NCI-H69 (cell line): ENCODE data around the gene BICDL2.
A peak's percentile ranks its signal among the peaks of the same experiment; 100 is the strongest.

Experiments
- DNase-seq: peaks from one replicate; lab custom pipeline; 2025; lab: John Stamatoyannopoulos, UW

BICDL2 gene

DNA sequence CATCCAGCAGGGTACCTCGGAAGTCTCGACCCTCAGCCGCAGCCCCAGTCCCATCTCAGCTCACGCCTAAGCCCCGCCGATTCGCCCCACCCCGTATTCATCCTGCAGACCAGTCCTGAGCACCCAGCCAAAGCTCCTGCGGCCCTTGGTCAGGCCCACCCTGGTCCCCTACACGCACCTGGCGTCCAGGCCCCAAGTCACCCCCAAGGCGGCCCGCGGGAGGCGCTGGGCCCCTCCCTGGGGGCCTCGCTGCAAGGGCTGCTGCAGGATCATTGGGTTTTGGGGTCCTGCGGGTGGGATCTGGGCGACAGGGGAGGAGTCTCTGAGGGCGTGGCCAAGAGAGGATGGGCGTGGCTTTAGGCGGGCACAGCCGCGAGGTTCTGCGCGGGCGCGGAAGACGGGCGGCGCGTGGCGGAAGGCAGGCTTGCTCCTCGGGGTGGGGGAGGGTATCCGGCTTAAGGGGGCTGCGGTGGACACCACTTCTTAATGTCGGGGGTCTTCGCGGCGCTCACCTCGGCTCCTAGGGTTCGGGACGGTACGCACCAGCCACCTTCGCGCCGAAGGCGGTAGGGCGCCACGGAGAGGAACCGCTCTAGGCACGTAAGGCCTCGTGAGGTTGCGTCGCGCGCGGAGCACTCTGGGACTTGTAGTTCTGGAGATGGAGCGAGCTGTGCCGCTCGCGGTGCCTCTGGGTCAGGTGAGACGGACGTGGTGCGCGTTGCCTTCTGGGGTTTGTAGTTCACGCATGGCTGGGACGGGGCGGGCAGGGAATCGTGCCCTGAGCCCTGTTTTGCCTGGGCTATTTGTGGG is 12.9 kb downstream of the BICDL2 start, which contains the start of the genes HCFC1R1 and THOC6:
Gene HCFC1R1, minus strand, starts transcription at position 274 of the 810 bp plus-strand sequence. Its CDS starts 1 bp downstream, at position 273.
Gene THOC6, plus strand, starts transcription at position 367 of the 810 bp plus-strand sequence. Its CDS starts 292 bp downstream, at position 659.
- peak; percentile 99 for DNase-seq

- peak; percentile 77 for DNase-seq
These were observed 13.4 kb downstream of the BICDL2 start for GRCh38 chr16:3023415-3023668.

DNA sequence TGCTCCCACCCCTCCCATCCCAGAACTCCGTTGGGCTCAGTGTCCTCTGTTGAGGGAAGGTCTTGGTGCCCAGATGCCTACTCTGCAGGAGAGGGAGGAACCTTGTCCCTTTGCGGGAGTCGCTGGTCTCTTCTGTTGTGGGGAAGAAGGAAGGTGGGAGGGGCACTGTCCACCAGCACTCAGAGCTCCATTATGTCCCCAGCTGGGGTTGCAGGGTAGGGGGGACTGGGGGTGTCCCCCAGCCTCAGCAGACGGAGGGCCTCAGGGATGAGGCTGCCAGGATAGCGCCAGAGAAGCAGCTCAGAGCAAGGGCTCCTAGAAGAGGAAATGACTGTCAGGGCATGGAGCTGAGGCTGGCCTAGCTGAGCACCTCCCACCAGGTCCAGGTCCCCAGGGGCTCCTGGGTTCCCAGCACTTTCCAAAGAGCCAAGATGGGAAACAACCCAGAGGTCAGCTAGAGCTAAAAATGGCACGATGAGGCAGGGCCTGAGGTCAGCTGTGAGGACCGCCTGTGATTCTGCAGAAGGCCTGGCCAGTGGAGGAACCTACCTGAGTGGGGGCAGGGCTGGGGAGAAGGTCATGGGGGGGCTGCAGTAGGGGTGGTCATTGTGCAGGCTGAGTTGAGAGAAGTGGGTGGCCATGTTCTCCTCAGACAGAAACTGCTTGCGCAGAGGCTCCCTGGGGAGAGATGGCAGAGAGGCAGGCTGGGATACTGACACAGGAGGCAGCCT is 13.9 kb downstream of the BICDL2 start:
- peak; percentile 46 for DNase-seq

GRCh38 chr16:3022208-3022683 is 14.5 kb downstream of the BICDL2 start:
- DNase-seq: peak; percentile 83

- peak; percentile 83 for DNase-seq
These were observed 15.1 kb downstream of the BICDL2 start for GRCh38 chr16:3021449-3022207.

- peak; percentile 73 for DNase-seq
These were observed 15.9 kb downstream of the BICDL2 start for GRCh38 chr16:3020604-3021448.

DNA sequence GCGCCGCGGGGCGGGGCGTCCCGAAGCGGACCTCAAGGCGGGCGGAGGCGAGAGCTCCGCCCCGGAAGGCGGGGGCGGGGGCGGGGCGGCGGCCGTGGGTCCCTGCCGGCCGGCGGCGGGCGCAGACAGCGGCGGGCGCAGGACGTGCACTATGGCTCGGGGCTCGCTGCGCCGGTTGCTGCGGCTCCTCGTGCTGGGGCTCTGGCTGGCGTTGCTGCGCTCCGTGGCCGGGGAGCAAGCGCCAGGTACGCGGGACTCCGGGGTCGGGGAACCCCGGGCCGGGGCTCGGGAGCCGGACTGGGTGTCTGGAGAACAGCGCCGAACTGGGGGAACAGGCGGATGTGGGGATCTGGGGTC is 16.5 kb downstream of the BICDL2 start, which contains the start of gene TNFRSF12A:
Gene TNFRSF12A, plus strand, starts transcription at position 122 of the 357 bp plus-strand sequence. Its CDS starts 30 bp downstream, at position 152.
- DNase-seq: peak; percentile 91

GRCh38 chr16:3019594-3020246 is 17.0 kb downstream of the BICDL2 start:
- DNase-seq: no peak

DNA sequence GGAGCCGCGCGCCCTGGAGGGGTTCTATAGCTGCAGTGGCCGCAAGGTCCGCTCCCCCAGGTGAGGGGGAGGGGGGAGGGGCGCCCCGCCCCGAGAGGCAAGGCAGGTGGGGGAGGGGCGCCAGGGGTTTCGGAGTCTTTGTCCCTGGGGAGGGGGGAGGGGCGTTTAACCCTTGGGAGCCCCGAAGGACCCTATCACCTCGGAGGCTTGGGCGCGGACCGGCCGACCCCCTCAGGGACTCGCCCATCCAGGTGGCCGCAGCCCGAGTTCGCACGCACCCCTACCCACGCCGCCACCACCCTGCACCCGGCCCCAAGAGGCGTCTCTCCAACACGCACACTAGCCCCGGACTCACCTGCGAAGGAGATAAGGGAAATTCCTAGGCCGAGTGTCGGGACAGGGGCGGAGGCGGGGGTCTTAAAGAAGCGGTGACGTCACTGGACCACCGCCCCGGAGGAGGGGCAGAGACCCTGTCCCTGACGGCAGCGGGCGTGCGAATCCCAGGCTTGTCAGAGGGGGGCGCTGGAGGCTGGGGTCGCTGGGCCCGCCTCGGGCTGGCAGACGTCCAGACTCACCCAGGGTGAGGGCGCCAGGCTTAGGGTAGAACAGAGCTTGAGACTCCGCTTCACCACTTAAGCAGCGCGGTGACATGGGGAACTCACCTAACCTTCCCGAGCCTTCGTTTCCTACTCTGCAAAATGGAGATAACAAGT is 18.8 kb downstream of the BICDL2 start, which contains the start of gene CLDN6:
Gene CLDN6, minus strand, starts transcription at position 390 of the 713 bp plus-strand sequence. CDS start 2,162 bp downstream, outside the sequence.
- peak; percentile 81 for DNase-seq

DNA sequence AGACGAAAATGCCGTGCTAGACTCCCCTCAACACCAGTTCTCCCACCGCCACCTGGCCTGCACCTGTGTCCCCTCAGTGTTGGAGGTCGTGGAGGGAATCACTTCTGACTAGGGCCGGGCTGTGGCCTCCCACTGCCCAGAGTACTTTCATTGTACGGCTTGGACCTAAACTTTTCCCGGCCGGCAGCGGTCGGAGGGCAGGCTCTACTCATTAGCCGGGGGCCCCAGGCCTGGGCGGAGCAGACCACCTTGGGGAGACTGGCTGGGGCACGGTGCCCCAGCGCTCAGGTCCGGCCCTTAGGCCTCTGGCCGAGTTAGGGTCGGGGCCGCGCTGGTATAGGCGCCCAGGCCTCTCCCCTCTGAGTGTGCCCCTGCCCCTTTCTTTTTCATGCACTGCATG is 19.4 kb downstream of the BICDL2 start:
- no peak for DNase-seq

GRCh38 chr16:3015865-3016521 is 20.8 kb downstream of the BICDL2 start:
- DNase-seq: no peak

GRCh38 chr16:3014971-3015370 is 21.8 kb downstream of the BICDL2 start:
- DNase-seq: no peak

- DNase-seq: no peak
These were observed 22.6 kb downstream of the BICDL2 start for GRCh38 chr16:3013998-3014690.

- no peak for DNase-seq
These were observed 23.2 kb downstream of the BICDL2 start for GRCh38 chr16:3013491-3013951.

DNA sequence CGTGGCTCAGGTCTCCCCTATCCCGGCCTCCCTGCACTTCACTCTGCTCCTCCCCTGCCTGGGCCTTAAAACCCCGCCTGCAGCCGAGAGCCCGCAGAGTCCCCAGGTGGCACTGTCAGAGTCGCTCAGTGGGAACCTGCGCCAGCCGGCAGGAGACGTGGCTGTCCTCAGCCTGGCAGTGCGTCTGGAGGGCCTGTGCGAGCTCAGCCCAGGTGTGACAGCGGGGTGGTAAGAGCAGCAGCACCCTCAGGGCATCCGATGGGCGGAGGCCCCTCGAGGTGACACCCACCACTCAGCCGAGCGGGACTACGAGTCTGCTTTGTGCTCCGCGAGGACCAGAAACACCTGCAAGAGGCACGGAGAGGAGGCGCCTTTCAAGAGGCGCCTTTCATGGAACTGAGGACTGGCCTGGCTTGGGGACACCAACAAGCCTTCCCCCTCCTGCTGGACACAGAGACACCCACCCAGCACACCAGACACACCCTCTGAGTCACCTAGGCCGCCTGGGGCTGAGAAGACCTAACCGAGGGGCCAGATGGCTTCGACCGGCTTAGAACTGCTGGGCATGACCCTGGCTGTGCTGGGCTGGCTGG is 23.8 kb downstream of the BICDL2 start, which contains the start of gene CLDN9:
Gene CLDN9, plus strand, starts transcription at position 96 of the 593 bp plus-strand sequence. Its CDS starts 440 bp downstream, at position 536.
- peak; percentile 93 for DNase-seq

GRCh38 chr16:3012246-3012645 is 24.5 kb downstream of the BICDL2 start:
- DNase-seq: peak; percentile 93

DNA sequence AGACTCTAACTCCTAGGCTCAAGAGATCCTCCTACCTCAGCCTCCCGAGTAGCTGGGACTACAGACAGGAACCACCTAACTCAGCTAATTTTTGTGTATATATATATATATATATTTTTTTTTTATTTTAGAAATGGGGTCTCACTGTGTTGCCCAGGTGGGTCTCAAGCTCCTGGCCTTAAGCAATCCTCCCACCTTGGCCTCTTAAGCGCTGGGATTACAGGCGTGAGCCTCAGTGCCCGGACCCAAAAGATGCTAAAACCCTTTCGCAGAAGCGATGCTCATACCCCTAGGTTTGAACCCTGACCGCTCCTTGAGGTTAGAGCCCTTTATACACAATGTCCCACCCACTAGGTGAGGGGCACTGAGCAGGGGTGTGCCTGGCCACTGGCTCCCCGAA is 26.2 kb downstream of the BICDL2 start:
- no peak for DNase-seq
